Astrocyte (in vitro differentiated cells and primary cell): ENCODE data around the gene DIAPH2.

Source experiments
- EZH2 ChIP-seq: IDR thresholded peaks from 2 replicates; pipeline ENCODE4 v1.6.1; 2012; ENCODE audit warnings: mild to moderate bottlenecking, low read length, inconsistent platforms; ENCODE audit not compliant: insufficient read depth
- TF ChIP-seq, protein P1 (sequence below): IDR thresholded peaks from 2 replicates; pipeline ENCODE4 v1.5.1; 2011; ENCODE audit warnings: low read depth, mild to moderate bottlenecking, inconsistent platforms, low read length, moderate library complexity; ENCODE audit not compliant: insufficient read depth

DNA sequence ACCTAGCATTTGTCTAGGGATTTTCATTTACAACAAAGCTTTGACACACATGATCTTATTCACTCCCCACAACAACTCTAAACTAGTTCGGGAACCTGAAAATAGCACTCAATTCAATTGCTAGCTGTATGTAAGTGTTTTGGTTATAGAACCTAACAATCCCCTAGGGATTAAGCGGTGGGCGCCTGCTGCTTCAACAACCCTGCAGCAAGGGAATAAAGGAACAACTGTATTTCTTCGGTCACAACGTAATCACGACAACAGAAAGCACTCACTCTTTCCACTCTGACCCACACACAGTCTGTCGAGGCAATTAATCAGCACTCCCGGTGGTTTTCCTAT is 674 bp upstream of the DIAPH2 start:
- TF ChIP-seq, protein P1, sequence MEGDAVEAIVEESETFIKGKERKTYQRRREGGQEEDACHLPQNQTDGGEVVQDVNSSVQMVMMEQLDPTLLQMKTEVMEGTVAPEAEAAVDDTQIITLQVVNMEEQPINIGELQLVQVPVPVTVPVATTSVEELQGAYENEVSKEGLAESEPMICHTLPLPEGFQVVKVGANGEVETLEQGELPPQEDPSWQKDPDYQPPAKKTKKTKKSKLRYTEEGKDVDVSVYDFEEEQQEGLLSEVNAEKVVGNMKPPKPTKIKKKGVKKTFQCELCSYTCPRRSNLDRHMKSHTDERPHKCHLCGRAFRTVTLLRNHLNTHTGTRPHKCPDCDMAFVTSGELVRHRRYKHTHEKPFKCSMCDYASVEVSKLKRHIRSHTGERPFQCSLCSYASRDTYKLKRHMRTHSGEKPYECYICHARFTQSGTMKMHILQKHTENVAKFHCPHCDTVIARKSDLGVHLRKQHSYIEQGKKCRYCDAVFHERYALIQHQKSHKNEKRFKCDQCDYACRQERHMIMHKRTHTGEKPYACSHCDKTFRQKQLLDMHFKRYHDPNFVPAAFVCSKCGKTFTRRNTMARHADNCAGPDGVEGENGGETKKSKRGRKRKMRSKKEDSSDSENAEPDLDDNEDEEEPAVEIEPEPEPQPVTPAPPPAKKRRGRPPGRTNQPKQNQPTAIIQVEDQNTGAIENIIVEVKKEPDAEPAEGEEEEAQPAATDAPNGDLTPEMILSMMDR: no peak
- no peak for TF ChIP-seq EZH2
